NCI-H345 (cell line): Measurements from ENCODE around the gene TOMM20.

ENCODE experiments used
- DNase-seq: peaks from one replicate; lab custom pipeline; 2025; lab: John Stamatoyannopoulos, UW

Gene TOMM20

GRCh38 chr1:235134171-235134570 is 5.5 kb upstream of the TOMM20 start:
- no peak for DNase-seq

GRCh38 chr1:235133086-235133485 is 4.4 kb upstream of the TOMM20 start:
- no peak for DNase-seq

- no peak for DNase-seq
Measured at GRCh38 chr1:235131961-235132360, 3.3 kb upstream of the TOMM20 start.

- no peak for DNase-seq
Measured at GRCh38 chr1:235130766-235131270, 2.2 kb upstream of the TOMM20 start.

- DNase-seq = no peak
Measured at GRCh38 chr1:235129774-235130570, 1.3 kb upstream of the TOMM20 start.

GRCh38 chr1:235127732-235128455 is 743 bp downstream of the TOMM20 start:
- DNase-seq = no peak

- no peak for DNase-seq
Measured at GRCh38 chr1:235127203-235127602, 1.4 kb downstream of the TOMM20 start.

- no peak for DNase-seq
Measured at GRCh38 chr1:235124665-235125064, 4.0 kb downstream of the TOMM20 start.

GRCh38 chr1:235124111-235124510 is 4.5 kb downstream of the TOMM20 start:
- no peak for DNase-seq

GRCh38 chr1:235122348-235122747 is 6.3 kb downstream of the TOMM20 start:
- DNase-seq = no peak

GRCh38 chr1:235113183-235113917 is 15.3 kb downstream of the TOMM20 start:
- DNase-seq = no peak

- no peak for DNase-seq
Measured at GRCh38 chr1:235112297-235113182, 16.1 kb downstream of the TOMM20 start.

GRCh38 chr1:235111107-235111506 is 17.5 kb downstream of the TOMM20 start:
- no peak for DNase-seq

GRCh38 chr1:235108876-235109275 is 19.8 kb downstream of the TOMM20 start:
- no peak for DNase-seq

- no peak for DNase-seq
Measured at GRCh38 chr1:235108185-235108593, 20.4 kb downstream of the TOMM20 start.

GRCh38 chr1:235107368-235108184 is 21.1 kb downstream of the TOMM20 start:
- DNase-seq = no peak

GRCh38 chr1:235106457-235106856 is 22.2 kb downstream of the TOMM20 start:
- no peak for DNase-seq

GRCh38 chr1:235105051-235106043 is 23.3 kb downstream of the TOMM20 start:
- no peak for DNase-seq

GRCh38 chr1:235102993-235103411 is 25.6 kb downstream of the TOMM20 start:
- DNase-seq = no peak
